K562 (cell line): Measurements from ENCODE around the gene RHOBTB3. TPM values are rescaled to one million over a fixed set of nuclear protein-coding genes. Genes with fewer than 3 reads are reported as not detected.

Experiments
- ADNP ChIP-seq: fragments of 200-800 bp; sonication (Bioruptor generic); IDR thresholded peaks from 2 replicates; pipeline ENCODE4 v1.6.1; 2016; ENCODE audit warnings: missing genetic modification characterization, missing compliant biosample characterization
- FOSL1 ChIP-seq: fragments of 200-800 bp; sonication (Bioruptor generic); conservative IDR thresholded peaks from 2 replicates; pipeline ENCODE4 v1.6.1; 2016; ENCODE audit warnings: missing genetic modification characterization, missing compliant biosample characterization
- GTF2A2 ChIP-seq: IDR thresholded peaks from 2 replicates; pipeline ENCODE4 v1.6.1; 2016; ENCODE audit warnings: mild to moderate bottlenecking, missing genetic modification characterization, missing compliant biosample characterization
- KHSRP ChIP-seq: fragments of 450-650 bp; IDR thresholded peaks from 2 replicates; pipeline ENCODE4 v1.6.1; 2017
- KLF6 ChIP-seq: fragments of 250-450 bp; sonication (Bioruptor Pico); IDR thresholded peaks from 2 replicates; pipeline ENCODE4 v1.4.0; 2020; ENCODE audit warnings: mild to moderate bottlenecking, moderate library complexity, borderline replicate concordance
- MYNN ChIP-seq, 2 experiments: sonication (generic); formaldehyde crosslinking in 1 of 2; IDR thresholded peaks; 2 replicates each; pipeline versions ENCODE4 v1.5.0 to v1.6.1; 2016 to 2020; ENCODE audit warnings: antibody characterized with exemption in 1 of 2, missing genetic modification reagents in 1 of 2
- NEUROD1 ChIP-seq: fragments of 150-350 bp; IDR thresholded peaks from 2 replicates; pipeline ENCODE4 v1.6.1; 2014; ENCODE audit warnings: borderline replicate concordance, low read length, low read depth; ENCODE audit not compliant: partially characterized antibody
- NR1H2 ChIP-seq: sonication (generic); formaldehyde crosslinking; IDR thresholded peaks from 2 replicates; pipeline ENCODE4 v1.4.0; 2020; ENCODE audit warnings: mild to moderate bottlenecking, missing genetic modification reagents
- PHF21A ChIP-seq: fragments of 450-650 bp; IDR thresholded peaks from 2 replicates; pipeline ENCODE4 v1.6.1; 2017; ENCODE audit warnings: low read depth, borderline replicate concordance
- SMARCC2 ChIP-seq: fragments of 450-650 bp; IDR thresholded peaks from 2 replicates; pipeline ENCODE4 v1.6.1; 2017; ENCODE audit warnings: antibody characterized with exemption, moderate library complexity, mild to moderate bottlenecking, low read depth
- TEAD1 ChIP-seq, 2 experiments: fragments of 450-650 bp in 1 of 2; sonication (generic) in 1 of 2; formaldehyde crosslinking; IDR thresholded peaks; 2 replicates each; pipeline versions ENCODE4 v1.4.0 to v1.8.0; 2020 to 2022; ENCODE audit warnings: mild to moderate bottlenecking in 2 of 2, missing genetic modification reagents in 1 of 2
- ZNF197 ChIP-seq: fragments of 200-800 bp; sonication (Bioruptor generic); IDR thresholded peaks from 2 replicates; pipeline ENCODE4 v1.6.1; 2016; ENCODE audit warnings: low read depth, missing genetic modification characterization, missing compliant biosample characterization
- ZNF224 ChIP-seq: sonication (generic); formaldehyde crosslinking; IDR thresholded peaks from 2 replicates; pipeline ENCODE4 v1.8.0; 2022; ENCODE audit warnings: mild to moderate bottlenecking, missing genetic modification reagents
- ZNF655 ChIP-seq: fragments of 250-450 bp; sonication (Bioruptor Pico); IDR thresholded peaks from 2 replicates; pipeline ENCODE4 v1.5.0; 2021
- ZNF695 ChIP-seq: fragments of 450-650 bp; formaldehyde crosslinking; IDR thresholded peaks from 2 replicates; pipeline ENCODE4 v1.4.0; 2020; ENCODE audit warnings: mild to moderate bottlenecking, moderate library complexity
- ZNF778 ChIP-seq: fragments of 450-650 bp; formaldehyde crosslinking; IDR thresholded peaks from 2 replicates; pipeline ENCODE4 v1.4.0; 2020; ENCODE audit warnings: mild to moderate bottlenecking, moderate library complexity
- polyA plus RNA-seq, 8 experiments: library from polyadenylated mRNA; depleted of rRNA in 4 of 8; stranded (reverse) in 5 of 8; unstranded in 3 of 8; fragments of >200 nt; fragmentation: Nextera tagmentation in 2 of 8; fragmentation: Illumina TruSeq in 1 of 8; extraction: Ambion mirVana in 2 of 8; extraction: Trizol in 1 of 8; gene quantifications; 2 replicates each; pipeline versions ENCODE4 v1.2.1 to v1.2.3, GENCODE V29; 2011 to 2014; ENCODE audit warnings: inconsistent platforms in 1 of 8, missing spikeins in 1 of 8
- total RNA-seq, 7 experiments: library from RNA; depleted of rRNA in 6 of 7; stranded (reverse); fragments of >200 nt in 6 of 7; fragmentation: Illumina TruSeq in 2 of 7; extraction: Trizol in 2 of 7; gene quantifications; 2 replicates each; pipeline versions ENCODE4 v1.2.1 to v1.2.3, GENCODE V29; 2011 to 2021; ENCODE audit warnings: low replicate concordance in 1 of 7
- TF ChIP-seq, protein P1 (sequence below), 2 experiments: fragments of 450-650 bp; formaldehyde crosslinking in 1 of 2; IDR thresholded peaks; 2 replicates each; pipeline versions ENCODE4 v1.4.0 to v1.6.1; 2014 to 2020; ENCODE audit warnings: mild to moderate bottlenecking in 2 of 2, borderline replicate concordance in 1 of 2, low read depth in 1 of 2

Gene RHOBTB3
- total and polyA plus RNA-seq, 9 of the 15 experiments (the other 6 are each of a cell fraction or from before 2014, with no cell fraction given), result 39.7 to 143 (median 115) TPM

DNA sequence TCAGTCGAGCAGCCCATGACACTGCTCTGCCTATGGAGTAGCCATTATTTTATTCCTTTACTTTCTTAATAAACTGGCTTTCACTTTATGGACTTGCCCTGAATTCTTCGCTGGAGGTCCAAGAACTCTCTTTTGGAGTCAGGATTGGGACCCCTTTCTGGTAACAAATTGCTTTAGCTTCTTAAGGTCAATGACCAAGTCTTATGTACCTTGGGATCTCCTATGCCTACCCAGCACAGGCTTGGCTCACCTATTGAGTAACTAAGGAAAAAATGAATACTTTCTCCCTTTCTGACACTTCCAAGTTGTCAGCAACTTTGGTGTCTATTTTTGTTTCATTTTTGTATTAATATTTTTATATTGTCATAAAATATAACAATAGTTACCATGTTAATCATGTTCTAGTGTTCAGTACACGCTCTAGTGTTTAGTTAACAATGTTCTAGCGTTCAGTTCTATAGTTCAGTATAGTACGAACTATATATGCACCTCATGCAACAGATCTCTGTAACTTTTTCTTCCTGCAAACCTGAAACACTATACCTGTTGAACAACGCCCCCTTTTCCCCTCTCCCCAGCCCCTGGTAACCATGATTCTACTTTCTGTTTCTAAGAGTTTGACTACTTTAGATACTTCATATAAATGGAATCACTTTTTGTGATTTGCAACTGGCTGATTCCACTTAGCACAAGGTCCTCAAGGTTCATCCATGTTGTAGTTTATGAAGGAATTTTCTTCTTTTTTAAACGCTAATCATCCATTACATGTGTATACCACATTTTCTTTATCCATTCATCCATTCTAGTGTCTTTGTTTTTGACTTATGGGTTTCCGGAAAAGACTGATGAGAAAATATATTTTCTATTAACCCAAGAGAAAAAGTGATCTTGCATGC is 1.8 kb upstream of the RHOBTB3 start (continued):
- TF ChIP-seq ZNF655 (CRISPR knock-in tag) (0 out of 2 replicates have a peak, but pooled peaks have one; percentile 1), ADNP (no peak), NEUROD1 (peak; percentile 25), ZNF778 (no peak), SMARCC2 (no peak), FOSL1 (tag) (0 out of 2 replicates have a peak, but pooled peaks have one; percentile 8), ZNF695 (CRISPR knock-in tag) (no peak), NR1H2 (CRISPR knock-in tag) (no peak), ZNF224 (no peak), GTF2A2 (no peak), PHF21A (no peak), TEAD1 (CRISPR knock-in tag; IDR thresholded peaks at IDR 0.05) (no peak), ZNF197 (CRISPR knock-in tag) (no peak), KHSRP (peak; percentile 46), KLF6 (no peak), MYNN (IDR thresholded peaks at IDR 0.05) (no peak), MYNN (CRISPR knock-in tag; IDR thresholded peaks at IDR 0.05) (no peak)
- TF ChIP-seq, protein P1, sequence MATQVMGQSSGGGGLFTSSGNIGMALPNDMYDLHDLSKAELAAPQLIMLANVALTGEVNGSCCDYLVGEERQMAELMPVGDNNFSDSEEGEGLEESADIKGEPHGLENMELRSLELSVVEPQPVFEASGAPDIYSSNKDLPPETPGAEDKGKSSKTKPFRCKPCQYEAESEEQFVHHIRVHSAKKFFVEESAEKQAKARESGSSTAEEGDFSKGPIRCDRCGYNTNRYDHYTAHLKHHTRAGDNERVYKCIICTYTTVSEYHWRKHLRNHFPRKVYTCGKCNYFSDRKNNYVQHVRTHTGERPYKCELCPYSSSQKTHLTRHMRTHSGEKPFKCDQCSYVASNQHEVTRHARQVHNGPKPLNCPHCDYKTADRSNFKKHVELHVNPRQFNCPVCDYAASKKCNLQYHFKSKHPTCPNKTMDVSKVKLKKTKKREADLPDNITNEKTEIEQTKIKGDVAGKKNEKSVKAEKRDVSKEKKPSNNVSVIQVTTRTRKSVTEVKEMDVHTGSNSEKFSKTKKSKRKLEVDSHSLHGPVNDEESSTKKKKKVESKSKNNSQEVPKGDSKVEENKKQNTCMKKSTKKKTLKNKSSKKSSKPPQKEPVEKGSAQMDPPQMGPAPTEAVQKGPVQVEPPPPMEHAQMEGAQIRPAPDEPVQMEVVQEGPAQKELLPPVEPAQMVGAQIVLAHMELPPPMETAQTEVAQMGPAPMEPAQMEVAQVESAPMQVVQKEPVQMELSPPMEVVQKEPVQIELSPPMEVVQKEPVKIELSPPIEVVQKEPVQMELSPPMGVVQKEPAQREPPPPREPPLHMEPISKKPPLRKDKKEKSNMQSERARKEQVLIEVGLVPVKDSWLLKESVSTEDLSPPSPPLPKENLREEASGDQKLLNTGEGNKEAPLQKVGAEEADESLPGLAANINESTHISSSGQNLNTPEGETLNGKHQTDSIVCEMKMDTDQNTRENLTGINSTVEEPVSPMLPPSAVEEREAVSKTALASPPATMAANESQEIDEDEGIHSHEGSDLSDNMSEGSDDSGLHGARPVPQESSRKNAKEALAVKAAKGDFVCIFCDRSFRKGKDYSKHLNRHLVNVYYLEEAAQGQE (IDR thresholded peaks at IDR 0.05; ENCODE audit: borderline replicate concordance), result 0 out of 2 replicates have a peak, but pooled peaks have one; percentile 1
- TF ChIP-seq, protein P1 (CRISPR knock-in tag; IDR thresholded peaks at IDR 0.05; ENCODE audit: low read depth), result no peak
